H1 (cell line): Measurements from ENCODE around the gene EVI2A.

Source experiments
- EZH2 ChIP-seq: fragments of 200-600 bp; sonication (generic); IDR thresholded peaks from 2 replicates; pipeline ENCODE4 v1.7.1; 2012; ENCODE audit warnings: low read depth, mild to moderate bottlenecking, moderate library complexity, low read length, inconsistent platforms; ENCODE audit not compliant: severe bottlenecking
- FOSL1 ChIP-seq: IDR thresholded peaks from 2 replicates; pipeline ENCODE4 v1.6.1; 2011; ENCODE audit warnings: mild to moderate bottlenecking, low read depth, low read length, moderate library complexity; ENCODE audit not compliant: insufficient read depth
- GABPA ChIP-seq: IDR thresholded peaks from 2 replicates; pipeline ENCODE4 v1.6.1; 2011; ENCODE audit warnings: mild to moderate bottlenecking, low read length, moderate library complexity, borderline replicate concordance; ENCODE audit not compliant: insufficient read depth
- JUN ChIP-seq: IDR thresholded peaks from 2 replicates; pipeline ENCODE4 v1.6.1; 2011; ENCODE audit warnings: low read depth, mild to moderate bottlenecking, improper control_type of control experiment, low read length
- JUND ChIP-seq: IDR thresholded peaks from 2 replicates; pipeline ENCODE4 v1.6.1; 2011; ENCODE audit warnings: mild to moderate bottlenecking, improper control_type of control experiment, low read length
- MAFK ChIP-seq: IDR thresholded peaks from 2 replicates; pipeline ENCODE4 v1.6.1; 2012; ENCODE audit warnings: low read depth, mild to moderate bottlenecking, improper control_type of control experiment, low read length
- POLR2A ChIP-seq, 2 experiments: IDR thresholded peaks; 1 replicate in 1 of 2; 2 replicates in 1 of 2; pipeline ENCODE4 v1.6.1; 2011; ENCODE audit warnings: low read depth in 2 of 2, low read length in 2 of 2, mild to moderate bottlenecking in 2 of 2; ENCODE audit errors: control extremely low read depth in 1 of 2
- POLR2AphosphoS5 ChIP-seq: IDR thresholded peaks from 2 replicates; pipeline ENCODE4 v1.6.1; 2011; ENCODE audit warnings: low read depth, low read length
- SIRT6 ChIP-seq: IDR thresholded peaks from one replicate; pipeline ENCODE4 v1.7.1; 2012; ENCODE audit warnings: low read length, inconsistent platforms
- TCF12 ChIP-seq: IDR thresholded peaks from 2 replicates; pipeline ENCODE4 v1.6.1; 2011; ENCODE audit warnings: low read depth, mild to moderate bottlenecking, low read length
- TF ChIP-seq, protein P1 (sequence below): IDR thresholded peaks from 2 replicates; pipeline ENCODE4 v1.6.1; 2011; ENCODE audit warnings: low read length, improper control_type of control experiment
- TF ChIP-seq, protein P2 (sequence below), 3 experiments: IDR thresholded peaks; 1 replicate in 2 of 3; 2 replicates in 1 of 3; pipeline versions ENCODE4 v1.5.1 to v1.6.1; 2011; ENCODE audit warnings: low read length in 3 of 3, mild to moderate bottlenecking in 3 of 3, inconsistent platforms in 2 of 3, low read depth in 1 of 3, moderate library complexity in 1 of 3; ENCODE audit not compliant: insufficient read depth in 1 of 3; ENCODE audit errors: control extremely low read depth in 1 of 3
- TF ChIP-seq, protein P3 (sequence below): IDR thresholded peaks from 2 replicates; pipeline ENCODE4 v1.6.1; 2012; ENCODE audit warnings: inconsistent platforms

DNA sequence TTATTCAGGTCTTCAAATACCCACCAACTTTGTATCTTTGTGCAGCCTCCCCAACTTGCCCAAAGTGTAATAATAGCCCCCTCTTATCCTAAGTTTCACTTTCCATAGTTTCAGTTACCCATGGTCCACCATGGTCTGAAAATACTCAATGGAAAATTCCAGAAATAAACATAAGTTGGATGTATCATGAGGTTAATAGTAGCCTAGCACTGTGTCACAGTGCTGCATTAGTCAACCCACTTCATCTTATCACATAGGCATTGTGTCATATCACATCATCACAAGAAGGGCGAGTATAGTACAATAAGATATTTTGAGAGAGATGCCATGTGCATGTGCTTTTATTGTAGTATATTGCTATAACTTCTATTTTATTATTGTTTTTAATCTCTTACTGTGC is 46.3 kb downstream of the EVI2A start:
- TF ChIP-seq, protein P1, sequence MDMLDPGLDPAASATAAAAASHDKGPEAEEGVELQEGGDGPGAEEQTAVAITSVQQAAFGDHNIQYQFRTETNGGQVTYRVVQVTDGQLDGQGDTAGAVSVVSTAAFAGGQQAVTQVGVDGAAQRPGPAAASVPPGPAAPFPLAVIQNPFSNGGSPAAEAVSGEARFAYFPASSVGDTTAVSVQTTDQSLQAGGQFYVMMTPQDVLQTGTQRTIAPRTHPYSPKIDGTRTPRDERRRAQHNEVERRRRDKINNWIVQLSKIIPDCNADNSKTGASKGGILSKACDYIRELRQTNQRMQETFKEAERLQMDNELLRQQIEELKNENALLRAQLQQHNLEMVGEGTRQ = no peak
- TF ChIP-seq JUN (no peak), EZH2 (no peak), SIRT6 (no peak), POLR2A (IDR thresholded peaks at IDR 0.05; ENCODE audit: control extremely low read depth in 1 of 2, low read depth in 2 of 2, low read length in 2 of 2) (no peak), MAFK (no peak), POLR2AphosphoS5 (no peak), JUND (no peak), GABPA (no peak), TCF12 (no peak), FOSL1 (no peak)
- TF ChIP-seq, protein P2, sequence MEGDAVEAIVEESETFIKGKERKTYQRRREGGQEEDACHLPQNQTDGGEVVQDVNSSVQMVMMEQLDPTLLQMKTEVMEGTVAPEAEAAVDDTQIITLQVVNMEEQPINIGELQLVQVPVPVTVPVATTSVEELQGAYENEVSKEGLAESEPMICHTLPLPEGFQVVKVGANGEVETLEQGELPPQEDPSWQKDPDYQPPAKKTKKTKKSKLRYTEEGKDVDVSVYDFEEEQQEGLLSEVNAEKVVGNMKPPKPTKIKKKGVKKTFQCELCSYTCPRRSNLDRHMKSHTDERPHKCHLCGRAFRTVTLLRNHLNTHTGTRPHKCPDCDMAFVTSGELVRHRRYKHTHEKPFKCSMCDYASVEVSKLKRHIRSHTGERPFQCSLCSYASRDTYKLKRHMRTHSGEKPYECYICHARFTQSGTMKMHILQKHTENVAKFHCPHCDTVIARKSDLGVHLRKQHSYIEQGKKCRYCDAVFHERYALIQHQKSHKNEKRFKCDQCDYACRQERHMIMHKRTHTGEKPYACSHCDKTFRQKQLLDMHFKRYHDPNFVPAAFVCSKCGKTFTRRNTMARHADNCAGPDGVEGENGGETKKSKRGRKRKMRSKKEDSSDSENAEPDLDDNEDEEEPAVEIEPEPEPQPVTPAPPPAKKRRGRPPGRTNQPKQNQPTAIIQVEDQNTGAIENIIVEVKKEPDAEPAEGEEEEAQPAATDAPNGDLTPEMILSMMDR (IDR thresholded peaks at IDR 0.05; ENCODE audit: control extremely low read depth in 1 of 3, insufficient read depth in 1 of 3, low read depth in 1 of 3, low read length in 3 of 3) = no peak
- TF ChIP-seq, protein P3, sequence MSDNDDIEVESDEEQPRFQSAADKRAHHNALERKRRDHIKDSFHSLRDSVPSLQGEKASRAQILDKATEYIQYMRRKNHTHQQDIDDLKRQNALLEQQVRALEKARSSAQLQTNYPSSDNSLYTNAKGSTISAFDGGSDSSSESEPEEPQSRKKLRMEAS = no peak
